HG03521 (cell line): ENCODE data around the gene MTHFR.

Experiments
- ATAC-seq: cut with Tn5 transposase; IDR thresholded peaks from one replicate; pipeline ENCODE4 v1.9.1; 2021; ENCODE audit warnings: mild to moderate bottlenecking, moderate library complexity; ENCODE audit not compliant: unreplicated experiment

MTHFR gene

DNA sequence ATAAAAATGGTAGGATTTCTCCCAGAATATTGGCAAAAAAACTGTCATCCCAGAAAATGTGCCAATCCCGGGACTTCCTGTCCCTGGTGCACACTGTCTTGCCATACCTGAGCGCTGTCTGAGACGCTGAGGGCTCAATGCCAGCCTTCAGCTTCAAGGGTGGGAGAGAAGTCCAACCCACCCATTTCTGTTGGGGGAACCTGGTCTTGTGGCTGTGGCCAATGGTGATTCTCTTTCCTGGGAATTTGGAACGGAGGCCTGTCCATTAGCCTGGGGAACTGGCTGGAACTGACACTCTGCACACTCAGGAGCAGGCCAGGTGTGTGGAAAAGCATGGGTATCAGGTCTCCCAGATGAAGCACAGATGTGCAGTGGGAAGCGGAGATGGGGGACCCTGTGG is 6.7 kb downstream of the MTHFR start:
- no peak for ATAC-seq

DNA sequence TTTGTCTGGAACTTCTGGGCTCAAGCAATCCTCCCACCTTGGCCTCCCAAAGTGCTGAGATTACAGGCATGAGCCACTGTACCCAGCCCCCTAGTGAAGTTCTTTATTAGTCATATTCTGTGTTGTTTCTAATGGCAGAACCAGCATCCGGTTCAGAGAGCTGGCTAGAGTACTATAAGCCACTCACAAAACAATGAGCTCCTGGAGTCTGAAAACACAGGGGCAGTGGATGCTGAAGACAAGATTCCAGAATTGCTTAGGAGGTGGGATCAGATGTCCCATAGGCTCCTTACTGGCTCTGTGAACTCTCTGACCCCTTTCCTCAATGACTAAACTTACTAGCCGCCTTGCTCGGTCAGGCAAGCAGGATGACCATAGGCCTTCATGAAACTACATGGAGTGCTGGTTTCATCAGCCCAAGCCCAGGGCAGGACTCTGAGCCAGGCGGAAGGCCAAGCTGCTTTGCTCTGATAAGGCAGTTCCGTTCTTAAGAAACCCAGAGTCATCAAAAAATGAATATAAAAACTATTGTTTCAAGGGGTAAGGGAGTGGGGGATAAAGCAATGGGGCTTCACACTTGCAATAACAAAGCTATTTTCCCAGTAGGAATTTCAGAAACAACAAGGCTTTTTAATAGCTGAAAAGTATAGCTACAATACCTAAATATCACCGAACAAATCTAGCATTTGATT is 8.1 kb downstream of the MTHFR start:
- ATAC-seq = no peak

DNA sequence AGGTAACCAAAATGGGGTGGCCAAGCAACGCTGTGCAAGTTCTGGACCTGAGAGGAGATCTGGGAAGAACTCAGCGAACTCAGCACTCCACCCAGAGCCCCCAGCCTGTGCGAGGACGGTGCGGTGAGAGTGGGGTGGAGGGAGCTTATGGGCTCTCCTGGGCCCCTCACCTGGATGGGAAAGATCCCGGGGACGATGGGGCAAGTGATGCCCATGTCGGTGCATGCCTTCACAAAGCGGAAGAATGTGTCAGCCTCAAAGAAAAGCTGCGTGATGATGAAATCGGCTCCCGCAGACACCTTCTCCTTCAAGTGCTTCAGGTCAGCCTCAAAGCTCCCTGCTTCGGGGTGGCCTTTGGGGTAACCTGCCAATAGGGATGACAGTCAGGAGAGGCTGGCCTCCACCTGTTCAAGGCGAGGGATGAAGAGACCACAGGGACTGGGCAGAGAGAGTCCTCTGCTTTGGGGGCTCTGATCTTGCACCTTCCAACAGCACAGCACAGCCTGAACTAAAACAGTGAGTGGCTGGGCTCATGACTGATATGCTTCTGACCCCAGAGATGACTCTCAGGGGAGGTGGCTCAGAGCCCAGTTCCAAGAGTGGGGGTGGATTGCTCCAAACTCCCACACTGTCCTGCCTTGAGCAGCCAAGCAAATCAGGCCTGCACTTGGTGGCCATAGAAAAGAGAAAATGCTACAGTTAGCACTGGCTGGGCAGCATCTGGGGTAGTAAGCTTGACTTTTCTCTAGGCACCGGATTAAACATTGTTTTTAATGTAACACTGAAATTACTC is 9.5 kb downstream of the MTHFR start:
- no peak for ATAC-seq

GRCh38 chr1:11795238-11795890 is 10.4 kb downstream of the MTHFR start:
- ATAC-seq = no peak

GRCh38 chr1:11794446-11795237 is 11.1 kb downstream of the MTHFR start:
- ATAC-seq = no peak

DNA sequence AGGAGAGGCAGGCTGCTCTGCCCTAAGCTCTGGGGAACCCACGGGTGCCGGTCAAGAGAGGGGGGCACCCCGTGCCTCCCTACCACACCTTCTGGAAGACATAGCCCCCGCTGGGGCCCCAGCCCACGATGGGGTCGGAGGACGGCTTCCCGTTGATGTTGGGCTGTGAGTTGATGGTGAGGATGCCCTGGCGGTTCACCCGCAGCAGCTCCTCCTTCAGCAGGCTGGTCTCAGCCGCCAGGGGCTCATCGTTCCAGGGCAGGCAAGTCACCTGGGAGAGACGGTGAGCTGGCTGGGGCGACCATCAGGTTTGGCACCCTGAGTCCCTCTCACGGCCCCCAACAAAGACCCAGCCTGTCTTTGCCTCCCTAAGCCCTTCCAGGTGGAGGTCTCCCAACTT is 11.9 kb downstream of the MTHFR start:
- no peak for ATAC-seq

DNA sequence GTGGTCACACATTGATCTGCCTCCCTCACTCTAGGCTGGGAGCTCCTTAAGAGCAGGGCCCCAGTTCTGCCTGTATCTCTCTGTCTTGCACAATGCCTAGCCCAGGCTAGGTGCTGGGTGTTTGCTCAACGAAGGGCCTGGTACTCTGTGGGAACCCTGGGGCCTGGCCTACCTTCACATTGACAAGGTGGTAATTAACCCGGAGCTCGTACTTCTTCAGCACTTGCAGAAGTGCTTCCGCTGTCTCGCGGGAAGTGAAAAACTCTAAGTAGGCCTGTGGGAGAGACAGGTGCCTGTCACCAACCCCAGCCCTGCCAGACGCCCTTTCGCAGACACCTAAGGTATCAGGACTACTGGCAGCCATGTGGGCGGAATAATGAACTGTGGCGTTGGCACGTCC is 13.7 kb downstream of the MTHFR start:
- ATAC-seq = no peak

GRCh38 chr1:11790880-11791715 is 14.7 kb downstream of the MTHFR start:
- no peak for ATAC-seq

DNA sequence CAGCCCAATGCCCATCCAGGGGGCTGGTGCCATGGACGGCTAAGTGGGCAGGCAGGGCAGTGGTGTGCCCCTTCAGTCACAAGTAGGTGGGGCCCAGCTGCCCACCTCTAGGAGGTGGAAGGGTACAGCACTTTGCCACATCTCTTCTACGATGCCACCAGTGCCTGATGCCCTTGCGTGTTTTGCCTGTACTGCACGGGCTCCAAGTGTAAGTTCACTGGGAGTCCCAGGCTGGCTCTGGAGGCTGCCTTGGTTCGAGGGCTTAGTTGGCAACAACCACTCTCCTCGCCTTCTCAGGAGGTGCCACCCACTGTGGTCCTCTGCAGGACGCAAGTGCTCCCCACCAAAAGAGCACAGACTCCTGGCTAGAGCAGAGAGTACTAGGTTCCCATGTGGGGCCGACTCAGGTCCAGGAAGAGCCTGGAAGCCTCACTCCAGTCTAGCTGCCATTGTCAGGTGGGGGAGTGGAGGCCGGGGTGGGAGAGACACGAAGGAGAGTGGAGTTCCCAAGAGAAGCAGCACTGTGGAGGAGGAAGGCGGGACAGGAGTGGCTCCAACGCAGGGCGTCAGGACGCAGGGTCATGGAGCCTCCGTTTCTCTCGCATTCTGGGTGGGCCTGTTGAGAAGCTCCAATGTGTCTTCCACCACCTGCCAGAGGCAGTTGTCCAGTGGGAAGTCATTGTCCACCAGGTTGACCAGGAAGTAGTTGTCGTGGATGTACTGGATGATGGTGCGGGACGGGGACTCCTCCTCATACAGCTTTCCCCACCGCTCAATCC is 15.5 kb downstream of the MTHFR start:
- no peak for ATAC-seq

GRCh38 chr1:11789126-11790067 is 16.4 kb downstream of the MTHFR start:
- no peak for ATAC-seq

GRCh38 chr1:11788549-11789053 is 17.2 kb downstream of the MTHFR start:
- ATAC-seq = no peak

DNA sequence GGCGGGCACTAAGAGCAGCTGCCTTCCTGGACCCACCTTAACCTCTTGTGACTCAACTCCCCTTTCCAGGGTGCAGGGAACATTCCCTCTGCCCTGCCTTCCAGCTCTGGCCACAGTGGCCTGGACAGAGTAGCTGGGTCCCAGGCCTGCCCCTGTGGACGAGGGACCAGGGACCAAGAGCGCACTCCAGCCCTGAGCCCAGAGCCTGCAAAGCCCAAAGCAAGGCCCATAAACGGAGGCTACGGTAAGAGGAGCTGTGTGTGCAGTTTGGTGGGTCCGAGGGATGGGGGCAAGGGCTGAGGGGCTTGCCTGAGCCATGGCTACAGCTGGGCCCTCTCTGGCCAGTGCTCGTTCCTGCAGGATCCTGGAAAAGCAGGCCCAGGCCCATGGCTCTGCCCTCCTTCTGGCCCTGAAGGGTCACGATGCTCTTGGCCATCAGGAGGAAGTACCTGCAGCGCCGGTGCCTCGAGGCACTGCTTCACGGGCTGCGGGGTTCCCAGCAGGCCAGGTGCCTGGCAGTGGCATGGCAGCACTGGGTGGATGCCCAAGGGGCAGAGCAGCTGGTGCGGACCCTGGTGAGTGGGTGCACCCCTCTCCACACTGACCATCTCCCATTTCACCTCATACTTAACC is 17.8 kb downstream of the MTHFR start:
- ATAC-seq = no peak

- no peak for ATAC-seq
These were observed 18.4 kb downstream of the MTHFR start for GRCh38 chr1:11787251-11787803.

- no peak for ATAC-seq
These were observed 19.6 kb downstream of the MTHFR start for GRCh38 chr1:11786168-11786567.

- no peak for ATAC-seq
These were observed 20.6 kb downstream of the MTHFR start for GRCh38 chr1:11784993-11785769.

DNA sequence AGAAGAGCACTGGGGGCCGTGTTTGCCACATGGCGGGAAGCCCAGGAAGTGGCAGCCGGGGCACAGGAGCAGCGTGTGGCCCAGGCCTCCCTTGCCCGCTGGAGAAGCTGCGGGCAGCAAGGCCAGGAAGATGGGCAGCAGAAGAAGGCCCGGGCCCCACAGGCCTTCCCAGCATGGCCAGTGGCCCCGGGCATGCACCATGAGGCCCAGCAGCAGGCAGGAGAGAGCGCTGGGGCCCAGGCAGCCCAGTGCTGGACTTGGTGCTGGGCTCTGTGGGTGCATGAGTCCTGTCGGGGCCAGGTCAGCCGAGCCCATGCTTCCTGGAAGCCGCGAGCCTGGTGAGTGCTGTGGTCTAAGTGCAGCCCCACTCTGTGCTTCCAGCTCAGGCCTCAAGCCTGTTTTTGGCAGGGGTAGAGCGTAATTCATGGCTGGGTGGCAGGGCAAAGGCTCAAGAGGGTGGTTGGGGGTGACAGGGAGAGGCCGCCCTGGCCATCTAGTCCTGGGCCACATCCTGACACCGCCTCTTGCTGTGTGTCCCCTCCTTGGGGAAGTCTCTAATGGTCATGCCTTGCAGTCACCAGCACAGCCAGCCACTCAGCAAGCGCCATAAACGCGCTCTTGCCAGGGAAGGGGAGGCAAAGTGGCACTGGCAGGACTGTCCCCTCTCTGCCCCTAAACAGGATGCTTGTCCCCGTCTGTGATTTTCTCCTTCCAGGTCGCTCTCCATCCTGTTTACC is 21.3 kb downstream of the MTHFR start:
- no peak for ATAC-seq
